ENCODE data around the gene NF2. TPM values are rescaled to one million over a fixed set of nuclear protein-coding genes. Genes with fewer than 3 reads are reported as not detected.

The NF2 gene
- total RNA-seq, 1 donor from 2014 or later, result 73.0 TPM

DNA sequence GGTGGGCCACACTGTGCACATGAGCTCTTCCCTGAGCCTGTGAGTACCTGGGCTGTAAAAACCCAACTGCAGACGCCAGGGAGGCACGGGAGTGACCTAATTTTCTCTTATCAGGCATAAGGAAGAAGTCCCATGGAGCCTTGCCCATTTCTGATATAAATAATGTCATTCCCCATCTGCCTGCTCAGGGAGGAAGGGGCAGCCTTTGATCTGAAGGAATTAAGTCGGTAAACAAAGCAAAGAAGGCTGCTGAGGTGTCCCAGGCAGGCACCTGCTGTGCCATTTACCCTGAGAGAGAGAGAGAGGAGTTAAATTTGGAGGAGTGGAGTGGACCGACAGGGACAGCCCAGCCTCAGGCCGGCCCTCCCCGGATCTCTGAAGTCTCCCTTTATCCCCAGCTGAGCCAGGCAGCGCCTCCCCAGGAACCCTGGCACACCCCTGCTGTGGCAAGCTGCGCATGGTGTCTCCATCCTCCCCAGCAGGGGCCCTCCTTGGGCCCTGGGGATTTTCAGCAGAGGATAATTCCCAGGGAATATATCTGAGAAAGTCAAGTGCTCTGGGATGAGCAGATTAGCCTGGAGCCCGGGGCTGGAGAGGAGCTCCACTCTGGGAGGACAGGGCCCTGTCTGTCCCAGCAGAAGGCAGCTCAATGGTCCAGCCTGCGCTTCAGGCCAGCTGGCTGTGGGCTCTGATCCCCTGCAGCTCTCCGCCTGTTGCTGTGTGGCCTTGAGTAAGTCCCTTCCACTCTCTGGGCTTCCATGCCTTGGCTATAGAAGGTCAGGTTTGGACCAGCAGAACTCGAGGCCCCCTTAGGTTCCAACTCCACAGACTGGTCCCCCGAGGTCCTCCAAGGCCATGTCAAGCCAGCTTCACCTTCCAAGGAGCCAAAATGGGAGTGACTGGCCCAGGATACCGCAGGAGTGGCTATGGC, 98.8 kb downstream of the NF2 start:
- Mint-ChIP-seq H3K4me1 (ENCODE audit: low read depth) (no peaks in the 10 kb centered on the region), H3K36me3 (ENCODE audit: low read depth) (peaks cover 3% of the 10 kb centered on the region), H3K4me3 (ENCODE audit: unreplicated experiment) (no peak overlapping the region), H3K27ac (ENCODE audit: unreplicated experiment) (no peak overlapping the region), H3K27me3 (ENCODE audit: low read depth) (peaks cover 13% of the 10 kb centered on the region), H3K9me3 (ENCODE audit: low read depth) (no peaks in the 10 kb centered on the region)
- DNase-seq (ENCODE audit: low spot score), result no peak
- TF ChIP-seq, protein P1, sequence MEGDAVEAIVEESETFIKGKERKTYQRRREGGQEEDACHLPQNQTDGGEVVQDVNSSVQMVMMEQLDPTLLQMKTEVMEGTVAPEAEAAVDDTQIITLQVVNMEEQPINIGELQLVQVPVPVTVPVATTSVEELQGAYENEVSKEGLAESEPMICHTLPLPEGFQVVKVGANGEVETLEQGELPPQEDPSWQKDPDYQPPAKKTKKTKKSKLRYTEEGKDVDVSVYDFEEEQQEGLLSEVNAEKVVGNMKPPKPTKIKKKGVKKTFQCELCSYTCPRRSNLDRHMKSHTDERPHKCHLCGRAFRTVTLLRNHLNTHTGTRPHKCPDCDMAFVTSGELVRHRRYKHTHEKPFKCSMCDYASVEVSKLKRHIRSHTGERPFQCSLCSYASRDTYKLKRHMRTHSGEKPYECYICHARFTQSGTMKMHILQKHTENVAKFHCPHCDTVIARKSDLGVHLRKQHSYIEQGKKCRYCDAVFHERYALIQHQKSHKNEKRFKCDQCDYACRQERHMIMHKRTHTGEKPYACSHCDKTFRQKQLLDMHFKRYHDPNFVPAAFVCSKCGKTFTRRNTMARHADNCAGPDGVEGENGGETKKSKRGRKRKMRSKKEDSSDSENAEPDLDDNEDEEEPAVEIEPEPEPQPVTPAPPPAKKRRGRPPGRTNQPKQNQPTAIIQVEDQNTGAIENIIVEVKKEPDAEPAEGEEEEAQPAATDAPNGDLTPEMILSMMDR (IDR thresholded peaks at IDR 0.05), result no peak

DNA sequence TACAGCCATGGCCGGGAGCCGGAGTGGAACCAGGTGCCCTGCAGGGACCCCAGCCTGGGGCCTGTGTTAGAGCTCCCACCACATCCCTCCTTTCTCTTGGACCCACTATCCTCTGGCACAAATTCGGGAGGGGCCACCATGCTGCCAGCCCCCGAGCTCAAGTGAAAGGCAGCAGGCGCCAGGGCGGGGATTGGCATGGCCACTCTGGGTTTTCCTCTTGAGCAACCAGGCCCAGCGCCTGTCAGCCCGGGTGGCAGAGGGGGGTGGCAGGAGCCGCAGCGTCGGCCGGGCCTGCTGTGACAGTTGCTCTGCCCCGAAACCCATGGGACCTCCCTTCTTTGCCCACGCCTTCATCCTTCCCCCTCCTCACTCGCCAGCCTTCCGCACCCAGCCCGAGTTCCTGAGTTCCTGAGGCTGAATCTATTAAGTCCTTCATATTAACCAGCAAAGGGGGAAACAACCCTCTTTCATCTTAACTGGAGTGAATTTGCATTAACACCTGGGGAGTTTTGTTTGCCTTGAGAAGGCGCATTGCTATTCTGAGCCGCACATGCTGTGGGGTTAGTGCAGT, 99.6 kb downstream of the NF2 start:
- Mint-ChIP-seq H3K4me1 (ENCODE audit: low read depth) (no peaks in the 10 kb centered on the region), H3K9me3 (ENCODE audit: low read depth) (no peaks in the 10 kb centered on the region), H3K4me3 (ENCODE audit: unreplicated experiment) (no peak overlapping the region), H3K27ac (ENCODE audit: unreplicated experiment) (no peak overlapping the region), H3K36me3 (ENCODE audit: low read depth) (peaks cover 3% of the 10 kb centered on the region), H3K27me3 (ENCODE audit: low read depth) (peaks cover 16% of the 10 kb centered on the region)
- DNase-seq (ENCODE audit: low spot score), result no peak
- TF ChIP-seq, protein P1 (IDR thresholded peaks at IDR 0.05), result no peak

DNA sequence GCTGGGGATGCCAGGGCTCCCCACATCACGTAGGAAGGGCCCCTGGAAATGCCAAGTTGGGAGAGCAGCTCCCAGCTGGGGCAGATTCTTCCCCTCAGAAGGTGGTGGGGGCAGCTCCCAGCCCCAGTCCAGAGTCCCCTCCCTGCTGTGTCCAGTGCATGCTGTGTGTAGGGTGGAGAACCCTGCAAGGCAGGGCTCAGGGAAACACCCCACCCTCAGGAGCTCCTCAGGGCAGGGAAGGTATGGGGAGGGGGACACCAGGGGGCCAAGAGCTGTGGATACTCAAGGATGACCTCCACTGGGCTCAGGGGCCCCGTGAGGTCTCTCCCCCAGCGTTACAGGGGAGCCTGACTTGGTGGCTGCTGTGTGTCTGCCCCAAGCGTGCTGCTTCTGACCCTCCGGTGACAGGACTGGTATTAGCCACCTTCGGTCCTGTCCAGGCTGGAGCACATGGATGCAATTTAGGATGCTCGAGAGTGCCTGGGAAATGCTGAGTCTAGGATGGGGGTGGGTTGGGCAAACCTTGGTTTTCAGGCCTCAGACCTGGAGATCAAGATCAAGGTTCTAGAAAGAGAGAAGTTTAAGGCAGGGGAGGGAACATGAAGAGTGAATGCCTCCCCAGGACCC, 100.2 kb downstream of the NF2 start:
- no peaks in the 10 kb centered on the region for H3K9me3 Mint-ChIP-seq (ENCODE audit: low read depth)
- no peaks in the 10 kb centered on the region for H3K4me1 Mint-ChIP-seq (ENCODE audit: low read depth)
- TF ChIP-seq, protein P1 (IDR thresholded peaks at IDR 0.05), result no peak
- no peaks in the 10 kb centered on the region for H3K36me3 Mint-ChIP-seq (ENCODE audit: low read depth)
- no peak for DNase-seq (ENCODE audit: low spot score)
- peaks cover 19% of the 10 kb centered on the region for H3K27me3 Mint-ChIP-seq (ENCODE audit: low read depth)
- no peak overlapping the region for H3K27ac Mint-ChIP-seq (ENCODE audit: unreplicated experiment)
- no peak overlapping the region for H3K4me3 Mint-ChIP-seq (ENCODE audit: unreplicated experiment)

- DNase-seq (ENCODE audit: low spot score), result no peak
- Mint-ChIP-seq H3K27me3 (ENCODE audit: low read depth) (peaks cover 19% of the 10 kb centered on the region), H3K36me3 (ENCODE audit: low read depth) (no peaks in the 10 kb centered on the region), H3K4me3 (ENCODE audit: unreplicated experiment) (no peak overlapping the region), H3K27ac (ENCODE audit: unreplicated experiment) (no peak overlapping the region), H3K9me3 (ENCODE audit: low read depth) (no peaks in the 10 kb centered on the region), H3K4me1 (ENCODE audit: low read depth) (no peaks in the 10 kb centered on the region)
- TF ChIP-seq, protein P1 (IDR thresholded peaks at IDR 0.05), result no peak
These were observed 101.3 kb downstream of the NF2 start for GRCh38 chr22:29704528-29705285.

- Mint-ChIP-seq H3K27me3 (ENCODE audit: low read depth) (peaks cover 19% of the 10 kb centered on the region), H3K9me3 (ENCODE audit: low read depth) (no peaks in the 10 kb centered on the region), H3K4me3 (ENCODE audit: unreplicated experiment) (no peak overlapping the region), H3K4me1 (ENCODE audit: low read depth) (no peaks in the 10 kb centered on the region), H3K27ac (ENCODE audit: unreplicated experiment) (no peak overlapping the region), H3K36me3 (ENCODE audit: low read depth) (no peaks in the 10 kb centered on the region)
- DNase-seq (ENCODE audit: low spot score), result no peak
- TF ChIP-seq, protein P1 (IDR thresholded peaks at IDR 0.05), result no peak
These were observed 102.2 kb downstream of the NF2 start for GRCh38 chr22:29705651-29706050.

Measured in chondrocyte (in vitro differentiated cells).